ENCODE data around the gene NKX6-2.

DNA sequence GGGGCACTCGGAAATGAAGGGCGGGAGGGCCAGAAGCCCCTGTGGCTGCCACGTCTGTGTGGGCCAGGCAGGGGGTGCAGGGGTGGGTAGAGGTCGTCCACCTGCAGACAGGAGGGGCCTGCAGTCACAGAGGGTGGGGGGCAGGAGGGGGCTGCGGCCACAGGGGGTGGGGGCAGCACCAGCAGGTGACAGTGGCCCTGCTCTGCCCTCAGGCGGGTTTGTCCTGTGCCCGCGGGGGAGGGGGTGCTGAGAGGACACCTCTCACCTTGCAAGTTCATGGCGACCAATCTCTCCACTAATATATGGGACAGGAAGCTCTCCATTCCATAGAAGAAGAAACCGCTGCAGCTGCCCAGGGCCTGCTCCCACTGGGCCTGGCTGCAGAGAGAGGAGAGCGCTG, 26.6 kb upstream of the NKX6-2 start:
- no peak for TF ChIP-seq EZH2 (IDR thresholded peaks at IDR 0.05; ENCODE audit: borderline replicate concordance, insufficient read depth, low read length, poor library complexity, severe bottlenecking)
- TF ChIP-seq MXI1 (conservative IDR thresholded peaks at IDR 0.05; ENCODE audit: poor library complexity, severe bottlenecking): no peak
- TF ChIP-seq, protein P1, sequence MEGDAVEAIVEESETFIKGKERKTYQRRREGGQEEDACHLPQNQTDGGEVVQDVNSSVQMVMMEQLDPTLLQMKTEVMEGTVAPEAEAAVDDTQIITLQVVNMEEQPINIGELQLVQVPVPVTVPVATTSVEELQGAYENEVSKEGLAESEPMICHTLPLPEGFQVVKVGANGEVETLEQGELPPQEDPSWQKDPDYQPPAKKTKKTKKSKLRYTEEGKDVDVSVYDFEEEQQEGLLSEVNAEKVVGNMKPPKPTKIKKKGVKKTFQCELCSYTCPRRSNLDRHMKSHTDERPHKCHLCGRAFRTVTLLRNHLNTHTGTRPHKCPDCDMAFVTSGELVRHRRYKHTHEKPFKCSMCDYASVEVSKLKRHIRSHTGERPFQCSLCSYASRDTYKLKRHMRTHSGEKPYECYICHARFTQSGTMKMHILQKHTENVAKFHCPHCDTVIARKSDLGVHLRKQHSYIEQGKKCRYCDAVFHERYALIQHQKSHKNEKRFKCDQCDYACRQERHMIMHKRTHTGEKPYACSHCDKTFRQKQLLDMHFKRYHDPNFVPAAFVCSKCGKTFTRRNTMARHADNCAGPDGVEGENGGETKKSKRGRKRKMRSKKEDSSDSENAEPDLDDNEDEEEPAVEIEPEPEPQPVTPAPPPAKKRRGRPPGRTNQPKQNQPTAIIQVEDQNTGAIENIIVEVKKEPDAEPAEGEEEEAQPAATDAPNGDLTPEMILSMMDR (IDR thresholded peaks at IDR 0.05; ENCODE audit: poor library complexity, severe bottlenecking): no peak
- TF ChIP-seq POLR2AphosphoS5 (IDR thresholded peaks at IDR 0.05): no peak
- no peak for TF ChIP-seq EP300 (conservative IDR thresholded peaks at IDR 0.05; ENCODE audit: poor library complexity, severe bottlenecking)
